ENCODE results near the gene BIN1. TPM values are rescaled to one million over a fixed set of nuclear protein-coding genes. Genes with fewer than 3 reads are reported as not detected.
"Not testable (repeated sequence)": the region's sequence is repeated elsewhere in the genome, so short reads cannot be mapped to it uniquely, and the experiment has no call there.

The BIN1 gene
- total RNA-seq, 1 experiment from 2014 or later: 31.8 TPM

DNA sequence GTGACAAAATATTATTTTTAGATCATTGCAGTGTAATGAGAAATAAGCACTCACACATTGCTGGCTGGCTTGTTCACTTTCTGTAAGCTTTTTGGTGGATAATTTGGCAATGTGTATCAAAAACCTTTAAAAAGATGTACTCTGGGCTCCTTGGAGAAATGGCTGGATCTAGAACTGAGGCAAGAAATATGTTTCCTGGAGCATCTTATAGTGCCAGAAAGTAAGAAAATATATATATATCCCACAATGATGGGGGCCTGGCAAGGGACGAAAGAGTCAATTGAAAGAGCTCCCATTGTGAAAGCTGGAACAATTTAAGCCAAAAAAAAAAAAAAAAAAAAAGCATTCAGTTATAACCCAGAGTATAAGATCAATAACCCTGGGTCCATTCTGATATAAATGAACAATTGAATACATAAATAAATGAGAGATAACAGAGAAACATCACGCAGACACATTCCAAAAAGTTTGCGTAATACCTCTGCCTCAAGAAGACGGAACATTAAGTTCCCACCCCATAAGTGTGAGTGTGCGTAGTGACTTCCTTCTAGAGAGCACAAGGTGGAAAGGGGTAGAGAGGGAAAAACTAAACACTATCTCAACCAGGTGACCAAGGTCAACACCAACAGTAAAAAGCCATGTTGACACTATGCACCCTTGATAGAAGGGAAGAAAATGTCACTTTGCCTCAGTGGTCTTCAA lies 77.5 kb downstream of the BIN1 start:
- no TSS peak for BruUV-seq (replicated peaks)
- Histone ChIP-seq H3K4me2 (ENCODE audit: low read length) (no peak overlapping the region), H3K4me3 (replicated peaks in 1 of 2; ENCODE audit: low read depth in 1 of 2, low read length in 2 of 2) (no peak overlapping the region), H4K20me1 (ENCODE audit: insufficient read depth) (no peaks in the 10 kb centered on the region), H3K27me3 (ENCODE audit: insufficient read depth, low read length) (no peaks in the 10 kb centered on the region), H3K9me2 (ENCODE audit: insufficient read depth) (no peaks in the 10 kb centered on the region), H3K4me1 (ENCODE audit: control insufficient read depth in 1 of 2, insufficient read depth in 2 of 2, low read length in 2 of 2) (no peaks in the 10 kb centered on the region), H2AFZ (ENCODE audit: low read depth, low read length, poor library complexity, severe bottlenecking) (no peak overlapping the region), H3K36me3 (ENCODE audit: control insufficient read depth in 1 of 2, insufficient read depth in 2 of 2, low read length in 2 of 2) (no peaks in the 10 kb centered on the region), H3K9ac (ENCODE audit: low read length) (no peak overlapping the region), H3K9me3 (ENCODE audit: control insufficient read depth in 1 of 2, insufficient read depth in 1 of 2, low read depth in 1 of 2, low read length in 2 of 2) (no peaks in the 10 kb centered on the region), H3K27ac (ENCODE audit: low read depth, low read length) (no peak overlapping the region), H3K79me2 (ENCODE audit: insufficient read depth, low read length) (no peaks in the 10 kb centered on the region)
- RAD21 ChIA-PET (ENCODE audit: low non-redundant PET in 1 of 2, low total read pairs in 2 of 2, uncharacterized antibody in 2 of 2, unreplicated experiment in 2 of 2): no interaction called here
- no peak for TF ChIP-seq ZNF274 (IDR thresholded peaks at IDR 0.05; ENCODE audit: low read depth, low read length)
- TF ChIP-seq EZH2phosphoT487 (IDR thresholded peaks at IDR 0.05; ENCODE audit: borderline replicate concordance): no peak
- TF ChIP-seq SIN3A (IDR thresholded peaks at IDR 0.05; ENCODE audit: low read depth): no peak
- no peak for TF ChIP-seq EZH2 (IDR thresholded peaks at IDR 0.05)
- TF ChIP-seq SP1 (IDR thresholded peaks at IDR 0.05; ENCODE audit: low read depth): no peak
- TF ChIP-seq ZBTB33 (IDR thresholded peaks at IDR 0.05; ENCODE audit: extremely low read depth, insufficient replicate concordance, low read length): no peak
- no peak for TF ChIP-seq SRF (IDR thresholded peaks at IDR 0.05; ENCODE audit: low read depth)
- no peak for TF ChIP-seq ATF3 (IDR thresholded peaks at IDR 0.05)
- TF ChIP-seq ELF1 (IDR thresholded peaks at IDR 0.05; ENCODE audit: borderline replicate concordance, low read depth): no peak
- TF ChIP-seq JUND (IDR thresholded peaks at IDR 0.05): no peak
- DNase-seq (ENCODE audit: low read depth, low spot score): no peak
- no peak for ATAC-seq
- CTCF ChIA-PET: interaction anchor here (0.6 kb wide), 1 partner anchor 41 kb away, joined by 3 read pairs; no protein-coding TSS in a partner anchor
- intact Hi-C loops (cut with micrococcal nuclease): no loop called here
- POLR2A ChIA-PET: no interaction called here

DNA sequence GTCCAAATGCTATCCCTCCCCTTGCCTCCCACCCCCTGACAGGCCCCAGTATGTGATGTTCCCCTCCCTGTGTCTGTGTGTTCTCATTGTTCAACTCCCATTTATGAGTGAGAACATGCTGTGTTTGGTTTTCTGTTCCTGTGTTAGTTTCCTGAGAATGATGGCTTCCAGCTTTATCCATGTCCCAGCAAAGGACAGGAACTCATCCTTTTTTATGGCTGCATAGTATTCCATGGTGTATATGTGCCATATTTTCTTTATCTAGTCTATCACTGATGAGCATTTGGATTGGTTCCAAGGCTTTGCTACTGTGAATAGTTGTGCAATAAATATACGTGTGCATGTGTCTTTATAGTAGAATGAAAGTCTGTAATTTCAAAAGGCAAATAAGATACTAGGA lies 78.2 kb downstream of the BIN1 start:
- DNase-seq (ENCODE audit: low read depth, low spot score); H3K9ac ChIP-seq (ENCODE audit: low read length); H3K9me2 ChIP-seq (ENCODE audit: insufficient read depth); H3K4me2 ChIP-seq (ENCODE audit: low read length); ATAC-seq; POLR2A ChIA-PET; H3K27ac ChIP-seq (ENCODE audit: low read depth, low read length); H3K36me3 ChIP-seq (ENCODE audit: control insufficient read depth in 1 of 2, insufficient read depth in 2 of 2, low read length in 2 of 2); H3K4me1 ChIP-seq (ENCODE audit: control insufficient read depth in 1 of 2, insufficient read depth in 2 of 2, low read length in 2 of 2); H3K4me3 ChIP-seq (replicated peaks in 1 of 2; ENCODE audit: low read depth in 1 of 2, low read length in 2 of 2); H3K79me2 ChIP-seq (ENCODE audit: insufficient read depth, low read length); RAD21 ChIA-PET (ENCODE audit: low non-redundant PET in 1 of 2, low total read pairs in 2 of 2, uncharacterized antibody in 2 of 2, unreplicated experiment in 2 of 2); H2AFZ ChIP-seq (ENCODE audit: low read depth, low read length, poor library complexity, severe bottlenecking); H3K27me3 ChIP-seq (ENCODE audit: insufficient read depth, low read length); H4K20me1 ChIP-seq (ENCODE audit: insufficient read depth); H3K9me3 ChIP-seq (ENCODE audit: control insufficient read depth in 1 of 2, insufficient read depth in 1 of 2, low read depth in 1 of 2, low read length in 2 of 2); intact Hi-C loops (cut with micrococcal nuclease); CTCF ChIA-PET; BruUV-seq (replicated peaks): not testable (repeated sequence)
